ENCODE measurements around the gene TMEM59. TPM values are rescaled to one million over a fixed set of nuclear protein-coding genes. Genes with fewer than 3 reads are reported as not detected.
"Not testable (repeated sequence)": the region's sequence is repeated elsewhere in the genome, so short reads cannot be mapped to it uniquely, and the experiment has no call there.

Gene TMEM59
- polyA plus RNA-seq, 3 donors = 169 to 925 (median 831) TPM

DNA sequence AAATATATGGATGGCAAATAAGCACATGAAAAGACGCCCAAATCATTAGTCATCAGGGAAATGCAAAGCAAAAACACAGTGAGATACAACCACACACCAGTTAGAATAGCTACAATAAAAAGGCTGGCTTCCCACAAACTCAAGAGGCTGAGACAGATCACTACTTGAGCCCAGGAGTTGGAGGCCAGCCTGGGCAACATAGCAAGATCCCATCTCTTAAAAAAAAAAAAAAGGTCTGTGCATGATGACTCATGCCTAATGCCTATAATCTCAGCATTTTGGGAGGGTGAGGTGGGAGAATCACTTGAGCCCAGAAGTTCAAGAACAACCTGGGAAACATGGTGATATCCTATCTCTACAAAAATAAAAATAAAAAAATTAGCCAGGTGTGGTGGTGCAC is 54.8 kb downstream of the TMEM59 start:
- no CpG with 5 or more reads among the region's 1 CpG for WGBS (ENCODE audit: insufficient coverage)

DNA sequence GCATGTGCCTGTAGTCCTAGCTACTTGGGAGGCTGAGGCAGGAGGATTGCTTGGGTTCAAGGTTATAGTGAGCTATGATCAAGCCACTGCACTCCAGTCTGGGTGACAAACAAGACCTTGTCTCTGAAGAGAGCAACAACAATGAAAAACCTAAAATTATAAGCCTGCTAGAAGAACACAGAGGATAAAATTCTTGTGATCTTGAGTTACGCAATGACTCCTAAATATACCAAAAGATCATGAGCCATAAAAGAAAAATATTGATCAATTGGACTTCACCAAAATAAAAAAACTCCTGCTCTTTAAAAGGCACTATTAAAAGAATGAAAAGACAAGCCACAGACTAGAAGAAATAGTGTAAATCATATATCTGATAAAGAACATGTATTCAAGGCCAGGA is 57.3 kb downstream of the TMEM59 start:
- Histone ChIP-seq H3K27me3 (ENCODE audit: control insufficient read depth in 2 of 2, insufficient read depth in 2 of 2, low read length in 2 of 2) (no peaks in the 10 kb centered on the region), H3K27ac (ENCODE audit: low read depth in 1 of 2, low read length in 2 of 2) (no peak overlapping the region), H3K9me3 (replicated peaks in 1 of 2; ENCODE audit: control insufficient read depth in 1 of 2, insufficient read depth in 1 of 2, low read length in 2 of 2) (peaks cover 0 to 18% of the 10 kb centered on the region in 2 donors), H3K36me3 (replicated peaks in 1 of 2; ENCODE audit: control insufficient read depth in 1 of 2, insufficient read depth in 2 of 2, low read length in 2 of 2) (no peaks in the 10 kb centered on the region), H3K9ac (ENCODE audit: insufficient read depth, low read length, poor library complexity, severe bottlenecking) (no peak overlapping the region), H3K79me2 (ENCODE audit: insufficient read depth, low read length) (no peaks in the 10 kb centered on the region), H3K4me2 (replicated peaks; ENCODE audit: extremely low read depth, low read length, poor library complexity, severe bottlenecking) (no peak overlapping the region), H3K4me3 (replicated peaks in 1 of 3; ENCODE audit: low read depth in 2 of 3, low read length in 3 of 3) (no peak overlapping the region), H4K20me1 (ENCODE audit: insufficient read depth, low read length) (no peaks in the 10 kb centered on the region), H3K4me1 (ENCODE audit: control insufficient read depth in 1 of 2, insufficient read depth in 2 of 2, low read length in 2 of 2) (no peaks in the 10 kb centered on the region), H2AFZ (ENCODE audit: insufficient read depth, low read depth, low read length, poor library complexity, severe bottlenecking) (no peak overlapping the region)
- WGBS (ENCODE audit: insufficient coverage) = no CpG with 5 or more reads among the region's 1 CpG
- no peak overlapping the region for H3K4me3 Mint-ChIP-seq
- H3K27me3 Mint-ChIP-seq (ENCODE audit: low read depth in 3 of 3) = peaks cover 0 to 4% (median 3%) of the 10 kb centered on the region in 3 donors
- TF ChIP-seq, protein P1, sequence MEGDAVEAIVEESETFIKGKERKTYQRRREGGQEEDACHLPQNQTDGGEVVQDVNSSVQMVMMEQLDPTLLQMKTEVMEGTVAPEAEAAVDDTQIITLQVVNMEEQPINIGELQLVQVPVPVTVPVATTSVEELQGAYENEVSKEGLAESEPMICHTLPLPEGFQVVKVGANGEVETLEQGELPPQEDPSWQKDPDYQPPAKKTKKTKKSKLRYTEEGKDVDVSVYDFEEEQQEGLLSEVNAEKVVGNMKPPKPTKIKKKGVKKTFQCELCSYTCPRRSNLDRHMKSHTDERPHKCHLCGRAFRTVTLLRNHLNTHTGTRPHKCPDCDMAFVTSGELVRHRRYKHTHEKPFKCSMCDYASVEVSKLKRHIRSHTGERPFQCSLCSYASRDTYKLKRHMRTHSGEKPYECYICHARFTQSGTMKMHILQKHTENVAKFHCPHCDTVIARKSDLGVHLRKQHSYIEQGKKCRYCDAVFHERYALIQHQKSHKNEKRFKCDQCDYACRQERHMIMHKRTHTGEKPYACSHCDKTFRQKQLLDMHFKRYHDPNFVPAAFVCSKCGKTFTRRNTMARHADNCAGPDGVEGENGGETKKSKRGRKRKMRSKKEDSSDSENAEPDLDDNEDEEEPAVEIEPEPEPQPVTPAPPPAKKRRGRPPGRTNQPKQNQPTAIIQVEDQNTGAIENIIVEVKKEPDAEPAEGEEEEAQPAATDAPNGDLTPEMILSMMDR (IDR thresholded peaks at IDR 0.05) = no peak
- intact Hi-C loops (cut with micrococcal nuclease) = no loop called here
- no peak overlapping the region for H3K27ac Mint-ChIP-seq
- no peak for DNase-seq
- H3K4me1 Mint-ChIP-seq = no peaks in the 10 kb centered on the region
- H3K36me3 Mint-ChIP-seq = no peaks in the 10 kb centered on the region
- H3K9me3 Mint-ChIP-seq = peaks cover 0 to 14% (median 9%) of the 10 kb centered on the region in 7 donors

More for the DNA sequence above, 54.8 kb downstream of the TMEM59 start:
- TF ChIP-seq, protein P1 (IDR thresholded peaks at IDR 0.05) = no peak
- Mint-ChIP-seq H3K27ac (no peak overlapping the region), H3K4me1 (no peaks in the 10 kb centered on the region), H3K9me3 (peaks cover 0 to 2% (median 0%) of the 10 kb centered on the region in 7 donors), H3K27me3 (ENCODE audit: low read depth in 3 of 3) (peaks cover 0 to 4% (median 3%) of the 10 kb centered on the region in 3 donors), H3K4me3 (no peak overlapping the region), H3K36me3 (no peaks in the 10 kb centered on the region)
- Histone ChIP-seq H3K9me3 (replicated peaks in 1 of 2; ENCODE audit: control insufficient read depth in 1 of 2, insufficient read depth in 1 of 2, low read length in 2 of 2) (peaks cover 0 to 1% of the 10 kb centered on the region in 2 donors), H3K27me3 (ENCODE audit: control insufficient read depth in 2 of 2, insufficient read depth in 2 of 2, low read length in 2 of 2) (no peaks in the 10 kb centered on the region), H2AFZ (ENCODE audit: insufficient read depth, low read depth, low read length, poor library complexity, severe bottlenecking) (no peak overlapping the region), H3K4me1 (ENCODE audit: control insufficient read depth in 1 of 2, insufficient read depth in 2 of 2, low read length in 2 of 2) (no peaks in the 10 kb centered on the region), H3K4me2 (replicated peaks; ENCODE audit: extremely low read depth, low read length, poor library complexity, severe bottlenecking) (no peak overlapping the region), H3K27ac (ENCODE audit: low read depth in 1 of 2, low read length in 2 of 2) (no peak overlapping the region), H3K36me3 (replicated peaks in 1 of 2; ENCODE audit: control insufficient read depth in 1 of 2, insufficient read depth in 2 of 2, low read length in 2 of 2) (no peaks in the 10 kb centered on the region), H3K79me2 (ENCODE audit: insufficient read depth, low read length) (no peaks in the 10 kb centered on the region), H3K9ac (ENCODE audit: insufficient read depth, low read length, poor library complexity, severe bottlenecking) (no peak overlapping the region), H4K20me1 (ENCODE audit: insufficient read depth, low read length) (no peaks in the 10 kb centered on the region), H3K4me3 (replicated peaks in 1 of 3; ENCODE audit: low read depth in 2 of 3, low read length in 3 of 3) (no peak overlapping the region)
- intact Hi-C loops (cut with micrococcal nuclease) = no loop called here
- DNase-seq = no peak

DNA sequence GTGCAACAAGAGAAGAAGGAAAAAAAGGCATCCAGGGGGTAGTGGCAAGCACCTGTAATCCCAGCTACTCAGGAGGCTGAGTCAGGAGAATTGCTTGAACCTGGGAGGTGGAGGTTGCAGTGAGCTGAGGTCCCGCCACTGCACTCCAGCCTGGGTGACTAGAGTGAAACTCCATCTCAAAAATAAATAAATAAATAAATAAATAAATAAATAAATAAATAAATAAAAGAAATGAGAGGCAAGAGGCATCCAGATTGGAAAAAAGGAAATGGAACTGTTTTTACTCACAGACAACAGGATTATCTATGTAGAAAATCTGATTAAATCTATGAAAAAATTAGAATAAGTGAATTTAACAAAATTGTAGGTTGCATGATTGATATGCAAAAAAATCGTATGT is 58.5 kb downstream of the TMEM59 start:
- H3K4me1 Mint-ChIP-seq; intact Hi-C loops (cut with micrococcal nuclease); H4K20me1 ChIP-seq (ENCODE audit: insufficient read depth, low read length); H3K9ac ChIP-seq (ENCODE audit: insufficient read depth, low read length, poor library complexity, severe bottlenecking); H3K36me3 Mint-ChIP-seq; H3K4me3 Mint-ChIP-seq; DNase-seq; H3K27me3 Mint-ChIP-seq (ENCODE audit: low read depth in 3 of 3); H3K27ac ChIP-seq (ENCODE audit: low read depth in 1 of 2, low read length in 2 of 2); H3K4me1 ChIP-seq (ENCODE audit: control insufficient read depth in 1 of 2, insufficient read depth in 2 of 2, low read length in 2 of 2); H3K27ac Mint-ChIP-seq; H2AFZ ChIP-seq (ENCODE audit: insufficient read depth, low read depth, low read length, poor library complexity, severe bottlenecking); H3K27me3 ChIP-seq (ENCODE audit: control insufficient read depth in 2 of 2, insufficient read depth in 2 of 2, low read length in 2 of 2); H3K4me2 ChIP-seq (replicated peaks; ENCODE audit: extremely low read depth, low read length, poor library complexity, severe bottlenecking); H3K79me2 ChIP-seq (ENCODE audit: insufficient read depth, low read length); H3K4me3 ChIP-seq (replicated peaks in 1 of 3; ENCODE audit: low read depth in 2 of 3, low read length in 3 of 3); H3K36me3 ChIP-seq (replicated peaks in 1 of 2; ENCODE audit: control insufficient read depth in 1 of 2, insufficient read depth in 2 of 2, low read length in 2 of 2): not testable (repeated sequence)
- WGBS (ENCODE audit: insufficient coverage) = no CpG with 5 or more reads among the region's 2 CpGs
- peaks cover 0 to 14% (median 9%) of the 10 kb centered on the region in 7 donors for H3K9me3 Mint-ChIP-seq
- H3K9me3 ChIP-seq (replicated peaks in 1 of 2; ENCODE audit: control insufficient read depth in 1 of 2, insufficient read depth in 1 of 2, low read length in 2 of 2) = peaks cover 0 to 18% of the 10 kb centered on the region in 2 donors

Measured in CD14-positive monocyte (primary cell).